Small intestine (tissue), 7 donors: ENCODE measurements around the gene PQBP1. TPM values are rescaled to one million over a fixed set of nuclear protein-coding genes. Genes with fewer than 3 reads are reported as not detected.
A peak's percentile ranks its signal among the peaks of the same experiment; 100 is the strongest.

Experiments
- DNase-seq, 2 donors: peaks; one replicate each; pipeline versions ENCODE4 v3.0.0 to v3.0.0-alpha.2; 2013
- FAIRE-seq: peaks from 2 replicates; lab custom pipeline; 2012; peaks lifted over from hg19 to GRCh38; lab: Jason Lieb, UNC
- H3K27ac ChIP-seq, 3 donors: one replicate each; pipeline ENCODE4 v1.5.1; 2013; ENCODE audit warnings: low read length in 2 of 3, mild to moderate bottlenecking in 2 of 3, control low read depth in 1 of 3, inconsistent platforms in 1 of 3, low read depth in 1 of 3, moderate library complexity in 1 of 3
- H3K27me3 ChIP-seq, 3 donors: one replicate each; pipeline ENCODE4 v1.6.1; 2013; ENCODE audit warnings: low read length in 3 of 3, inconsistent platforms in 1 of 3; ENCODE audit not compliant: control insufficient read depth in 3 of 3, insufficient read depth in 3 of 3
- H3K36me3 ChIP-seq, 3 donors: one replicate each; pipeline ENCODE4 v1.6.1; 2013; ENCODE audit warnings: low read length in 3 of 3, inconsistent platforms in 1 of 3, low read depth in 1 of 3, mild to moderate bottlenecking in 1 of 3, moderate library complexity in 1 of 3; ENCODE audit not compliant: control insufficient read depth in 3 of 3, insufficient read depth in 2 of 3
- H3K4me1 ChIP-seq, 3 donors: one replicate each; pipeline ENCODE4 v1.6.1; 2013; ENCODE audit warnings: low read length in 2 of 3, inconsistent platforms in 1 of 3, low read depth in 1 of 3, mild to moderate bottlenecking in 1 of 3, moderate library complexity in 1 of 3; ENCODE audit not compliant: control insufficient read depth in 3 of 3, insufficient read depth in 2 of 3
- H3K4me3 ChIP-seq, 3 donors: one replicate each; pipeline ENCODE4 v1.5.1; 2013; ENCODE audit warnings: low read length in 3 of 3, control low read depth in 1 of 3, inconsistent platforms in 1 of 3, low read depth in 1 of 3, mild to moderate bottlenecking in 1 of 3, moderate library complexity in 1 of 3
- H3K9me3 ChIP-seq, 2 donors: one replicate each; pipeline ENCODE4 v1.6.1; 2013; ENCODE audit warnings: low read depth in 1 of 2, low read length in 1 of 2; ENCODE audit not compliant: control insufficient read depth in 2 of 2, insufficient read depth in 1 of 2
- WGBS, 3 donors: extraction: QIAGEN DNeasy Blood & Tissue Kit; methylation state at CpG; one replicate each; pipeline ENCODE4 v1.1.7; 2013; 5-methylcytosine and 5-hydroxymethylcytosine counted together
- polyA plus RNA-seq, 4 donors: library from polyadenylated mRNA; stranded (reverse) in 3 of 4; unstranded in 1 of 4; fragments of 200-250 nt in 3 of 4; fragments of 120-200 nt in 1 of 4; gene quantifications; one replicate each; pipeline versions ENCODE4 v1.2.1 to v1.2.3, GENCODE V29; 2013
- donor health status: healthy with polysubstance abuse.
- donor health status: control.
- donor health status: control.
- donor health status: Bipolar disorder and iron deficiency.
- donor health status: healthy.

PQBP1 gene
- polyA plus RNA-seq, 4 donors = 77.8 to 186 (median 109) TPM

GRCh38 chrX:48936429-48937053, 38.8 kb downstream of the PQBP1 start:
- Histone ChIP-seq H3K4me3 (no peak overlapping the region), H3K36me3 (peaks cover 0 to 61% (median 3%) of the 10 kb centered on the region in 3 donors), H3K4me1 (peaks cover 3 to 50% (median 4%) of the 10 kb centered on the region in 3 donors), H3K27me3 (no peaks in the 10 kb centered on the region), H3K27ac (peak overlapping the region in 2 of 3 donors; percentile 50 to 78), H3K9me3 (no peaks in the 10 kb centered on the region)
- DNase-seq = no peak
- no peak for FAIRE-seq
- WGBS, 3 donors = 76 to 87% (median 83%) methylated on average over 8 of the region's 8 CpGs

- DNase-seq = peak; percentile 41 to 57
- Histone ChIP-seq H3K27ac (peak overlapping the region in 2 of 3 donors; percentile 50 to 78), H3K4me3 (no peak overlapping the region), H3K4me1 (peaks cover 3 to 51% (median 4%) of the 10 kb centered on the region in 3 donors), H3K9me3 (no peaks in the 10 kb centered on the region), H3K27me3 (no peaks in the 10 kb centered on the region), H3K36me3 (peaks cover 0 to 60% (median 3%) of the 10 kb centered on the region in 3 donors)
- FAIRE-seq = no peak
- 32 to 48% (median 33%) methylated on average over 8 to 9 of the region's 9 CpGs for WGBS, 3 donors
Measured at GRCh38 chrX:48937054-48937907, 39.6 kb downstream of the PQBP1 start.

- Histone ChIP-seq H3K9me3 (no peaks in the 10 kb centered on the region), H3K27ac (peak overlapping the region; percentile 24 to 93 (median 85)), H3K4me3 (no peak overlapping the region), H3K36me3 (peaks cover 0 to 54% (median 3%) of the 10 kb centered on the region in 3 donors), H3K27me3 (no peaks in the 10 kb centered on the region), H3K4me1 (peaks cover 3 to 58% (median 4%) of the 10 kb centered on the region in 3 donors)
- 25 to 29% (median 27%) methylated on average over 1 of the region's 1 CpG for WGBS, 3 donors
- FAIRE-seq (no peak), DNase-seq (no peak)
Measured at GRCh38 chrX:48938721-48939425, 41.1 kb downstream of the PQBP1 start.

GRCh38 chrX:48939524-48940228, 41.9 kb downstream of the PQBP1 start:
- FAIRE-seq (no peak), DNase-seq (peak in 1 of 2 donors; percentile 25)
- WGBS, 3 donors = 44 to 60% (median 52%) methylated on average over 3 of the region's 3 CpGs
- Histone ChIP-seq H3K4me1 (peaks cover 3 to 58% (median 4%) of the 10 kb centered on the region in 3 donors), H3K9me3 (no peaks in the 10 kb centered on the region), H3K27ac (peak overlapping the region; percentile 24 to 93 (median 85)), H3K36me3 (peaks cover 0 to 52% (median 3%) of the 10 kb centered on the region in 3 donors), H3K27me3 (no peaks in the 10 kb centered on the region), H3K4me3 (no peak overlapping the region)

DNA sequence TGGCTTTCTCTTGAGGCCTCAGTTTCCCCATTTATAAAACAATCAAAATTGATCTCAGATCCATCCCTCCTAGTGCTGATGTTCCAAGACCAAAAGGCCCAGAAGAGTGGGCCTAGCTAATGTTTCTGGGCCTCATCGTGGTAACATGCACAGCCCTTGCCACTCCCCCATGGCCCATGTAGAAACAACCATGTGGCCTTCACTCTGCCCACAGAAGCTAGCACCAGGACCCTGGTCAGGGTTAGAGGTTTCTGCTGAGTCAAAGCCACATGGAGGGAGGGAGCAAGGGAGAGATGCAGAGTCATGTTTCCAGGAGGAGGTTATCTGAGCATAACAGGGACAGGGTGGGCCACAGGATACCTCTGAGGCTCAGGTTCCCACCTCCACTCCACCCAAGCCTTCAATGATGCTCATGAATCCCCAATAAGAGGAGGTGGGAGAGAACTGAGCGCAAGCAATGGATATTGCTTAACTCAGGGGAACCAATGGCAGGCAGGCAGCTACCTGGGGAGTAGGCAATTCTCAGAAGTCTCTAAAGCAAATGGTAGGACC, 42.8 kb downstream of the PQBP1 start:
- FAIRE-seq (no peak), DNase-seq (no peak)
- peaks cover 3 to 58% (median 4%) of the 10 kb centered on the region in 3 donors for H3K4me1 ChIP-seq
- no peaks in the 10 kb centered on the region for H3K9me3 ChIP-seq
- peaks cover 0 to 49% (median 3%) of the 10 kb centered on the region in 3 donors for H3K36me3 ChIP-seq
- no peak overlapping the region for H3K4me3 ChIP-seq
- no peaks in the 10 kb centered on the region for H3K27me3 ChIP-seq
- 76 to 84% (median 81%) methylated on average over 2 of the region's 2 CpGs for WGBS, 3 donors
- H3K27ac ChIP-seq = peak overlapping the region; percentile 38 to 93 (median 85)

DNA sequence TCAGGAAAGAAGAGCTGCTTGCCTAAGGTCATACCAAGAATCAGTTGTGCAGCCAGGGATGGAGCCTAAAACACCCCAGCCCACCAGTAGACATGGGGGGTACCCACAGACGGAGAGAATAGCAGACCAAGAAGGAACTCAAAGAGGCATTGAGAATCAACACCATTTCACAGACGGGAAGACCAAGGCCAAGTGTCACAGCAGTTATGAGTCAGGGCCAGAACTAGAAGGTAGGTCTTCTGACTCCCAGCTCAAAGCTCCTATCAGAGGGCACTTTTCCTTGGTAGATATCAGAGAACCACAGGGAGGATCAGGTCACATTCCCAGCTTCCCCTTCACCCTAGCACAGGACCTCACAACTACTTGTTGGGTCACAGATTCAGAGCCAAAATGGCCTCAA, 45.2 kb downstream of the PQBP1 start:
- FAIRE-seq = no peak
- no peak overlapping the region for H3K4me3 ChIP-seq
- WGBS, 3 donors = 67 to 87% (median 68%) methylated on average over 2 of the region's 2 CpGs

GRCh38 chrX:48945517-48946348, 48.0 kb downstream of the PQBP1 start:
- FAIRE-seq = no peak
- Histone ChIP-seq H3K36me3 (peaks cover 0 to 28% (median 0%) of the 10 kb centered on the region in 3 donors), H3K27me3 (no peaks in the 10 kb centered on the region), H3K9me3 (no peaks in the 10 kb centered on the region), H3K4me3 (no peak overlapping the region), H3K27ac (no peak overlapping the region), H3K4me1 (peaks cover under 1 to 14% (median 2%) of the 10 kb centered on the region in 3 donors)
- DNase-seq = peak; percentile 49 to 58
- WGBS, 3 donors = 47 to 52% (median 50%) methylated on average over 8 of the region's 8 CpGs

More for the DNA sequence above, 45.2 kb downstream of the PQBP1 start:
- Histone ChIP-seq H3K36me3 (peaks cover 0 to 38% (median 0%) of the 10 kb centered on the region in 3 donors), H3K4me1 (peaks cover 3 to 42% (median 4%) of the 10 kb centered on the region in 3 donors), H3K27me3 (no peaks in the 10 kb centered on the region), H3K9me3 (no peaks in the 10 kb centered on the region), H3K27ac (peak overlapping the region in 2 of 3 donors; percentile 36 to 85)
- DNase-seq = no peak
